HK-2 (cell line): ENCODE results near the gene KLHL22.
"Not testable (repeated sequence)": the region's sequence is repeated elsewhere in the genome, so short reads cannot be mapped to it uniquely, and the experiment has no call there.

Experiments
- DNase-seq: peaks from one replicate; pipeline ENCODE4 v3.0.0-alpha.2; 2018; ENCODE audit not compliant: unreplicated experiment

The KLHL22 gene

GRCh38 chr22:20422271-20423007 is 73.2 kb downstream of the KLHL22 start:
- DNase-seq, result no peak

GRCh38 chr22:20421507-20421874 is 74.1 kb downstream of the KLHL22 start:
- no peak for DNase-seq

GRCh38 chr22:20420157-20420842 is 75.3 kb downstream of the KLHL22 start:
- no peak for DNase-seq

GRCh38 chr22:20419664-20419951 is 76.0 kb downstream of the KLHL22 start:
- DNase-seq, result no peak

- peak; percentile 75 for DNase-seq
These were observed 77.3 kb downstream of the KLHL22 start for GRCh38 chr22:20418211-20418788.

GRCh38 chr22:20415699-20416098 is 79.9 kb downstream of the KLHL22 start:
- not testable (repeated sequence) for DNase-seq

GRCh38 chr22:20415241-20415640 is 80.4 kb downstream of the KLHL22 start:
- DNase-seq, result not testable (repeated sequence)

GRCh38 chr22:20414450-20414849 is 81.1 kb downstream of the KLHL22 start:
- no peak for DNase-seq

- no peak for DNase-seq
These were observed 81.5 kb downstream of the KLHL22 start for GRCh38 chr22:20414059-20414440.

GRCh38 chr22:20413217-20414058 is 82.2 kb downstream of the KLHL22 start:
- DNase-seq, result no peak

GRCh38 chr22:20412474-20413216 is 83.0 kb downstream of the KLHL22 start:
- DNase-seq, result no peak

GRCh38 chr22:20409385-20409784 is 86.2 kb downstream of the KLHL22 start:
- DNase-seq, result not testable (repeated sequence)

GRCh38 chr22:20408891-20409290 is 86.7 kb downstream of the KLHL22 start:
- DNase-seq, result no peak

GRCh38 chr22:20407829-20408228 is 87.8 kb downstream of the KLHL22 start:
- DNase-seq, result no peak

- DNase-seq, result no peak
These were observed 88.7 kb downstream of the KLHL22 start for GRCh38 chr22:20406686-20407408.

- no peak for DNase-seq
These were observed 89.5 kb downstream of the KLHL22 start for GRCh38 chr22:20405931-20406685.

GRCh38 chr22:20405291-20405930 is 90.2 kb downstream of the KLHL22 start:
- DNase-seq, result no peak

GRCh38 chr22:20404881-20405280 is 90.7 kb downstream of the KLHL22 start:
- DNase-seq, result no peak

GRCh38 chr22:20403779-20404140 is 91.8 kb downstream of the KLHL22 start:
- DNase-seq, result no peak
